SK-N-SH treated with all-trans-retinoic acid at 6 μM for 48 hours (cell line): ENCODE data around the gene COPG2.

ENCODE experiments used
- ATAC-seq: fragments of 200-7000 bp; cut with Tn5 transposase; 3 replicates; pipeline ENCODE4 v1.9.1; 2020; ENCODE audit warnings: mild to moderate bottlenecking, moderate library complexity
- ARNTL ChIP-seq: fragments of 450-650 bp; formaldehyde crosslinking; IDR thresholded peaks from 2 replicates; pipeline ENCODE4 v1.5.0; 2020; ENCODE audit warnings: low read depth, mild to moderate bottlenecking, moderate library complexity, borderline replicate concordance
- BACH2 ChIP-seq: fragments of 250-450 bp; sonication (Bioruptor Pico); IDR thresholded peaks from 2 replicates; pipeline ENCODE4 v1.9.0; 2021; ENCODE audit warnings: mild to moderate bottlenecking, borderline replicate concordance
- CSDC2 ChIP-seq: fragments of 250-450 bp; sonication (Bioruptor Pico); IDR thresholded peaks from 2 replicates; pipeline ENCODE4 v1.5.0; 2020; ENCODE audit warnings: mild to moderate bottlenecking, moderate library complexity
- PPARA ChIP-seq: fragments of 250-450 bp; sonication (Bioruptor Pico); IDR thresholded peaks from 2 replicates; pipeline ENCODE4 v1.5.0; 2020; ENCODE audit warnings: mild to moderate bottlenecking, borderline replicate concordance
- RARB ChIP-seq: fragments of 250-450 bp; sonication (Bioruptor Pico); IDR thresholded peaks from 2 replicates; pipeline ENCODE4 v1.8.0; 2021; ENCODE audit warnings: mild to moderate bottlenecking, moderate library complexity
- SNAI2 ChIP-seq: fragments of 250-450 bp; sonication (Bioruptor Pico); IDR thresholded peaks from 2 replicates; pipeline ENCODE4 v1.5.0; 2020; ENCODE audit warnings: mild to moderate bottlenecking, moderate library complexity
- TCF4 ChIP-seq: fragments of 250-450 bp; sonication (Bioruptor Pico); IDR thresholded peaks from 2 replicates; pipeline ENCODE4 v1.8.0; 2021; ENCODE audit warnings: mild to moderate bottlenecking, moderate library complexity, borderline replicate concordance
- TOX ChIP-seq: fragments of 250-450 bp; sonication (Bioruptor Pico); IDR thresholded peaks from 2 replicates; pipeline ENCODE4 v1.8.0; 2021; ENCODE audit warnings: mild to moderate bottlenecking, moderate library complexity, borderline replicate concordance
- ZC3H10 ChIP-seq: fragments of 250-450 bp; sonication (Bioruptor Pico); IDR thresholded peaks from 2 replicates; pipeline ENCODE4 v1.5.1; 2021; ENCODE audit warnings: mild to moderate bottlenecking, moderate library complexity
- ZFP3 ChIP-seq: fragments of 250-450 bp; sonication (Bioruptor Pico); IDR thresholded peaks from 2 replicates; pipeline ENCODE4 v1.5.0; 2020; ENCODE audit warnings: mild to moderate bottlenecking, moderate library complexity
- ZFP30 ChIP-seq: fragments of 450-650 bp; formaldehyde crosslinking; IDR thresholded peaks from 2 replicates; pipeline ENCODE4 v1.5.0; 2022; ENCODE audit warnings: mild to moderate bottlenecking, moderate library complexity
- ZNF565 ChIP-seq: fragments of 450-650 bp; formaldehyde crosslinking; conservative IDR thresholded peaks from 2 replicates; pipeline ENCODE4 v1.5.0; 2020; ENCODE audit warnings: low read depth, mild to moderate bottlenecking, moderate library complexity
- ZNF8 ChIP-seq: fragments of 450-650 bp; formaldehyde crosslinking; IDR thresholded peaks from 2 replicates; pipeline ENCODE4 v1.5.0; 2020; ENCODE audit warnings: mild to moderate bottlenecking, moderate library complexity
- TF ChIP-seq, protein P1 (sequence below): fragments of 250-450 bp; sonication (Bioruptor Pico); IDR thresholded peaks from 2 replicates; pipeline ENCODE4 v1.8.0; 2020; ENCODE audit warnings: mild to moderate bottlenecking, moderate library complexity, borderline replicate concordance
- TF ChIP-seq, protein P2 (sequence below): fragments of 250-450 bp; sonication (Bioruptor Pico); IDR thresholded peaks from 2 replicates; pipeline ENCODE4 v1.8.0; 2021; ENCODE audit warnings: low read depth, mild to moderate bottlenecking, moderate library complexity, borderline replicate concordance
- TF ChIP-seq, protein P3 (sequence below): fragments of 250-450 bp; sonication (Bioruptor Pico); IDR thresholded peaks from 2 replicates; pipeline ENCODE4 v1.5.0; 2020; ENCODE audit warnings: mild to moderate bottlenecking, moderate library complexity
- TF ChIP-seq, protein P4 (sequence below): fragments of 250-450 bp; sonication (Bioruptor Pico); IDR thresholded peaks from 2 replicates; pipeline ENCODE4 v1.5.1; 2020; ENCODE audit warnings: low read depth, mild to moderate bottlenecking, moderate library complexity

The COPG2 gene

DNA sequence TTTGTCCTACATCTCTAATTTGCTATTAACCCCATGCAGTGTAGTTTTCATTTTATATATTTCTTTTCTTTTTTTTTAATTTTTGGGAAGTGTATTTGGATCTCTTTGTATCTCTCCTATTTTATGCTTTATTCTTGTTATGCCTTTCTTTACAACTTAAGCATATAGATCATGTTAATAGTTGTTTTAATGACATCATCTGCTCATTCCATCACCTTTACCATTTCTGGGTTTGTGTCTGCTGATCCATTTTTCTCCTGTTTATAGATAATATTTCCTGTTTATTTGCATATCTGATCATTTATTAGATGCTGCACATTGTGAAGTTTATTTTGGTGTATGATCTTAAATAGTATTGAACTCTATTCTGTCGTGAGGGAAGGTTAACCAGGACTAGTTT is 13.7 kb downstream of the COPG2 start (continued):
- TF ChIP-seq, protein P1, sequence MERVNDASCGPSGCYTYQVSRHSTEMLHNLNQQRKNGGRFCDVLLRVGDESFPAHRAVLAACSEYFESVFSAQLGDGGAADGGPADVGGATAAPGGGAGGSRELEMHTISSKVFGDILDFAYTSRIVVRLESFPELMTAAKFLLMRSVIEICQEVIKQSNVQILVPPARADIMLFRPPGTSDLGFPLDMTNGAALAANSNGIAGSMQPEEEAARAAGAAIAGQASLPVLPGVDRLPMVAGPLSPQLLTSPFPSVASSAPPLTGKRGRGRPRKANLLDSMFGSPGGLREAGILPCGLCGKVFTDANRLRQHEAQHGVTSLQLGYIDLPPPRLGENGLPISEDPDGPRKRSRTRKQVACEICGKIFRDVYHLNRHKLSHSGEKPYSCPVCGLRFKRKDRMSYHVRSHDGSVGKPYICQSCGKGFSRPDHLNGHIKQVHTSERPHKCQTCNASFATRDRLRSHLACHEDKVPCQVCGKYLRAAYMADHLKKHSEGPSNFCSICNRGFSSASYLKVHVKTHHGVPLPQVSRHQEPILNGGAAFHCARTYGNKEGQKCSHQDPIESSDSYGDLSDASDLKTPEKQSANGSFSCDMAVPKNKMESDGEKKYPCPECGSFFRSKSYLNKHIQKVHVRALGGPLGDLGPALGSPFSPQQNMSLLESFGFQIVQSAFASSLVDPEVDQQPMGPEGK (CRISPR knock-in tag), result no peak
- TF ChIP-seq TOX (CRISPR knock-in tag), result no peak
- TF ChIP-seq PPARA (CRISPR knock-in tag), result no peak
- TF ChIP-seq ZFP3 (CRISPR knock-in tag), result no peak
- no peak for TF ChIP-seq ZNF565 (CRISPR knock-in tag)
- TF ChIP-seq BACH2 (CRISPR knock-in tag), result no peak
- no peak for TF ChIP-seq TCF4 (CRISPR knock-in tag)
- no peak for TF ChIP-seq ZNF8
- TF ChIP-seq SNAI2 (CRISPR knock-in tag), result no peak
- no peak for TF ChIP-seq ZC3H10 (CRISPR knock-in tag)

DNA sequence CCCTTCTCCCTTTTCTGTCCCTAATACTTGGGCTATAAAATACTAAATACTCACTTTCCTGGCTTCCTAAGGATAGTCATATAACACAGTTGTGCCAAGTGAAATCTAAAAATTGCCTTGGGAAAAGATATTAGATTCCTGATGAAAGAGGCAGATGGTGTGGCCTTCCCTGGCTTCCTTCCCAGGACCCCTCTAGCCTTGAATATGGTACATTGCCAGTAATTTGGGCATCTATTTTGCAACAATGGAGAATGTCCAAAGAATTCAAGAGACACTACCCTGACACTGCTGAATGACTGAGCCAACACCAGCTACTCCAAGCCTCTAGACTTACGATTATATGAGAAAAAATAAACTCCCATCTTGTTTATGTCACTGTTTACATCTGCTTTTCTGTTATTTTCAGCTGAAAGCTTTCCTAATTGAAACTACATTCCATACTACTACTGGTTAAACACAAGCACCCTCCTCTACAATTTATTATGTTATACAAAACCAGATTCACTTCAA is 17.9 kb downstream of the COPG2 start:
- TF ChIP-seq, protein P2, sequence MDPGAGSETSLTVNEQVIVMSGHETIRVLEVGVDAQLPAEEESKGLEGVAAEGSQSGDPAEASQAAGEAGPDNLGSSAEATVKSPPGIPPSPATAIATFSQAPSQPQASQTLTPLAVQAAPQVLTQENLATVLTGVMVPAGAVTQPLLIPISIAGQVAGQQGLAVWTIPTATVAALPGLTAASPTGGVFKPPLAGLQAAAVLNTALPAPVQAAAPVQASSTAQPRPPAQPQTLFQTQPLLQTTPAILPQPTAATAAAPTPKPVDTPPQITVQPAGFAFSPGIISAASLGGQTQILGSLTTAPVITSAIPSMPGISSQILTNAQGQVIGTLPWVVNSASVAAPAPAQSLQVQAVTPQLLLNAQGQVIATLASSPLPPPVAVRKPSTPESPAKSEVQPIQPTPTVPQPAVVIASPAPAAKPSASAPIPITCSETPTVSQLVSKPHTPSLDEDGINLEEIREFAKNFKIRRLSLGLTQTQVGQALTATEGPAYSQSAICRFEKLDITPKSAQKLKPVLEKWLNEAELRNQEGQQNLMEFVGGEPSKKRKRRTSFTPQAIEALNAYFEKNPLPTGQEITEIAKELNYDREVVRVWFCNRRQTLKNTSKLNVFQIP, result no peak
- no peak for ATAC-seq

DNA sequence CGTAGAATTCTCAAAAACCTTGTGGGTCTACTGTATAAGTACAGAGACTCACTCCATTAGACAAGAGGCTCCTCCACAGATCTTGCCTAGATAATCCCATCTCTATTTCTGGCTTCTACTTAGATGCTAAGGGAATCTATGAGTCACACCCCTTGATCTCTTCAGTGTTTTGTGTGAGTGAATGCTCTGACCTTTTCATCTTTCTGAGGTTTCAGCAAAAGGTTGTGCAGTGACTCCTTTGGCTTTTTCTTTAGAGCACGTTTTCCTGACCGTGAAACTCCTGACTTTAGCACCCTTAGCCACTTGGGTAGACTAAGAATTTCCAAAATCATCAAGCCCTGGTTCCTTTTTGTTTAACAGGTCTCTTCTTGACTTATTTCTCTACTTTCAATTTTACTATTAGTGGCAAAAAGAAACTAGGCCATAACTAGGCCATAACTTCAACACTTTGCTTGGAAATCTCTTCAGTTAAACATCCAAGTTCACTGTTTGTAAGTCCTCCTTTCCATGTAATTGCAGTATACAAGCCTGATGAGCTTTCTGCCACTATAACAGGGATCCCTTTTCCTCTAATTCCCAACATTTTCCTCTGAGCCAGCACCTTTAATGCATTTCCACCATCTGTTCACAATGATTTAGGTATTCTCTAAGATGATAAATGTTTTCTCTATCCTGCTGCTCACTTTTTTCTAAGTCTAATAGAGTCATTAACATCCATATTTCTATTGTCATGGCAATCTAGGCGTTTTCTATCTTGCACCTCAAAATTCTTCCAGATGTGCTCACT is 19.4 kb downstream of the COPG2 start:
- TF ChIP-seq TOX (CRISPR knock-in tag) (no peak), CSDC2 (CRISPR knock-in tag) (no peak), BACH2 (CRISPR knock-in tag) (no peak), PPARA (CRISPR knock-in tag) (no peak), RARB (CRISPR knock-in tag) (no peak), ZFP30 (CRISPR knock-in tag) (no peak)
- TF ChIP-seq, protein P3, sequence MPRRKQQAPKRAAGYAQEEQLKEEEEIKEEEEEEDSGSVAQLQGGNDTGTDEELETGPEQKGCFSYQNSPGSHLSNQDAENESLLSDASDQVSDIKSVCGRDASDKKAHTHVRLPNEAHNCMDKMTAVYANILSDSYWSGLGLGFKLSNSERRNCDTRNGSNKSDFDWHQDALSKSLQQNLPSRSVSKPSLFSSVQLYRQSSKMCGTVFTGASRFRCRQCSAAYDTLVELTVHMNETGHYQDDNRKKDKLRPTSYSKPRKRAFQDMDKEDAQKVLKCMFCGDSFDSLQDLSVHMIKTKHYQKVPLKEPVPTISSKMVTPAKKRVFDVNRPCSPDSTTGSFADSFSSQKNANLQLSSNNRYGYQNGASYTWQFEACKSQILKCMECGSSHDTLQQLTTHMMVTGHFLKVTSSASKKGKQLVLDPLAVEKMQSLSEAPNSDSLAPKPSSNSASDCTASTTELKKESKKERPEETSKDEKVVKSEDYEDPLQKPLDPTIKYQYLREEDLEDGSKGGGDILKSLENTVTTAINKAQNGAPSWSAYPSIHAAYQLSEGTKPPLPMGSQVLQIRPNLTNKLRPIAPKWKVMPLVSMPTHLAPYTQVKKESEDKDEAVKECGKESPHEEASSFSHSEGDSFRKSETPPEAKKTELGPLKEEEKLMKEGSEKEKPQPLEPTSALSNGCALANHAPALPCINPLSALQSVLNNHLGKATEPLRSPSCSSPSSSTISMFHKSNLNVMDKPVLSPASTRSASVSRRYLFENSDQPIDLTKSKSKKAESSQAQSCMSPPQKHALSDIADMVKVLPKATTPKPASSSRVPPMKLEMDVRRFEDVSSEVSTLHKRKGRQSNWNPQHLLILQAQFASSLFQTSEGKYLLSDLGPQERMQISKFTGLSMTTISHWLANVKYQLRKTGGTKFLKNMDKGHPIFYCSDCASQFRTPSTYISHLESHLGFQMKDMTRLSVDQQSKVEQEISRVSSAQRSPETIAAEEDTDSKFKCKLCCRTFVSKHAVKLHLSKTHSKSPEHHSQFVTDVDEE, result no peak
- TF ChIP-seq, protein P4, sequence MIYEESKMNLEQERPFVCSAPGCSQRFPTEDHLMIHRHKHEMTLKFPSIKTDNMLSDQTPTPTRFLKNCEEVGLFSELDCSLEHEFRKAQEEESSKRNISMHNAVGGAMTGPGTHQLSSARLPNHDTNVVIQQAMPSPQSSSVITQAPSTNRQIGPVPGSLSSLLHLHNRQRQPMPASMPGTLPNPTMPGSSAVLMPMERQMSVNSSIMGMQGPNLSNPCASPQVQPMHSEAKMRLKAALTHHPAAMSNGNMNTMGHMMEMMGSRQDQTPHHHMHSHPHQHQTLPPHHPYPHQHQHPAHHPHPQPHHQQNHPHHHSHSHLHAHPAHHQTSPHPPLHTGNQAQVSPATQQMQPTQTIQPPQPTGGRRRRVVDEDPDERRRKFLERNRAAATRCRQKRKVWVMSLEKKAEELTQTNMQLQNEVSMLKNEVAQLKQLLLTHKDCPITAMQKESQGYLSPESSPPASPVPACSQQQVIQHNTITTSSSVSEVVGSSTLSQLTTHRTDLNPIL (CRISPR knock-in tag), result no peak
- peak; percentile 76 for ATAC-seq

DNA sequence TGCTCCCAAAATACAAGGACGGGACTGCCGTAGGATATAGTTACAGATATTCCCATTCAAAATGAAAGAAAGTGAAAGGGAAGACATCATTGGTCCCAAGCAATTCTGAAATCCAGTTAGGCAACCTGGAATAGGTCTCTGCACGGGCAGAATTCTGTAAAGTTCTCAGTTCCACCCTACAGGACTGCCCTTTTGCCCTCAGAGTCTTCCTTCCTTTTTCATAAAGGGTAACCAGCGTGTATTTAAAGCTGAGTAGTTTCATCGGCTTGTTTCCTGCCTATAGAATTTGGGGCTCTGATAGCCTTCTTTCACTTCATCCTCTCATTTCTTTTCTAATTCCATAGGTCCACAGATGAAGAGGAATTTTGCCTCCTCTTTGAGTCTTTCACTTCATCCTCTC is 20.0 kb downstream of the COPG2 start:
- no peak for ATAC-seq
- no peak for TF ChIP-seq CSDC2 (CRISPR knock-in tag)
- TF ChIP-seq, protein P4 (CRISPR knock-in tag), result no peak
- no peak for TF ChIP-seq ARNTL
- TF ChIP-seq TOX (CRISPR knock-in tag), result no peak
